GM12892 (cell line): Measurements from ENCODE around the gene PHEX.

Experiments
- DNase-seq: peaks from one replicate; pipeline ENCODE4 v3.0.0; 2011; ENCODE audit not compliant: insufficient read length
- FAIRE-seq: peaks from 2 replicates; lab custom pipeline; 2011; peaks lifted over from hg19 to GRCh38; lab: Jason Lieb, UNC
- POLR2A ChIP-seq: IDR thresholded peaks from 2 replicates; pipeline ENCODE4 v1.6.1; 2011; ENCODE audit warnings: low read depth, low read length, control low read depth
- POLR2AphosphoS5 ChIP-seq: IDR thresholded peaks from 2 replicates; pipeline ENCODE4 v1.6.1; 2011; ENCODE audit warnings: low read depth, low read length, control low read depth
- TAF1 ChIP-seq: IDR thresholded peaks from 2 replicates; pipeline ENCODE4 v1.6.1; 2011; ENCODE audit warnings: low read depth, mild to moderate bottlenecking, control low read depth, low read length, borderline replicate concordance

The PHEX gene

GRCh38 chrX:22021751-22022324, 10.3 kb upstream of the PHEX start:
- DNase-seq (no peak), FAIRE-seq (no peak)
- TF ChIP-seq POLR2AphosphoS5 (no peak), POLR2A (no peak), TAF1 (no peak)

GRCh38 chrX:22024577-22024976, 7.5 kb upstream of the PHEX start:
- TF ChIP-seq POLR2A (no peak), POLR2AphosphoS5 (no peak), TAF1 (no peak)
- FAIRE-seq, result no peak
- DNase-seq, result no peak

GRCh38 chrX:22025751-22026150, 6.4 kb upstream of the PHEX start:
- DNase-seq (no peak), FAIRE-seq (no peak)
- TF ChIP-seq TAF1, result no peak
- no peak for TF ChIP-seq POLR2A
- TF ChIP-seq POLR2AphosphoS5, result no peak

- TF ChIP-seq TAF1 (no peak), POLR2A (no peak), POLR2AphosphoS5 (no peak)
- DNase-seq, result no peak
- no peak for FAIRE-seq
Measured at GRCh38 chrX:22026731-22027130, 5.4 kb upstream of the PHEX start.

GRCh38 chrX:22032506-22032905, 381 bp downstream of the PHEX start:
- no peak for FAIRE-seq
- no peak for DNase-seq
- TF ChIP-seq POLR2AphosphoS5 (no peak), POLR2A (no peak), TAF1 (no peak)

GRCh38 chrX:22033818-22034217, 1.7 kb downstream of the PHEX start:
- no peak for TF ChIP-seq TAF1
- TF ChIP-seq POLR2AphosphoS5, result no peak
- TF ChIP-seq POLR2A, result no peak
- FAIRE-seq, result no peak
- no peak for DNase-seq

- TF ChIP-seq POLR2AphosphoS5, result no peak
- TF ChIP-seq TAF1, result no peak
- TF ChIP-seq POLR2A, result no peak
- DNase-seq (no peak), FAIRE-seq (no peak)
Measured at GRCh38 chrX:22035236-22035635, 3.1 kb downstream of the PHEX start.

- no peak for FAIRE-seq
- no peak for TF ChIP-seq POLR2A
- TF ChIP-seq POLR2AphosphoS5, result no peak
- TF ChIP-seq TAF1, result no peak
- no peak for DNase-seq
Measured at GRCh38 chrX:22037225-22037624, 5.1 kb downstream of the PHEX start.

GRCh38 chrX:22037911-22038537, 5.9 kb downstream of the PHEX start:
- TF ChIP-seq POLR2A (no peak), POLR2AphosphoS5 (no peak), TAF1 (no peak)
- FAIRE-seq (no peak), DNase-seq (no peak)

GRCh38 chrX:22039541-22039940, 7.4 kb downstream of the PHEX start:
- FAIRE-seq (no peak), DNase-seq (no peak)
- TF ChIP-seq POLR2A (no peak), TAF1 (no peak), POLR2AphosphoS5 (no peak)

GRCh38 chrX:22040184-22040583, 8.1 kb downstream of the PHEX start:
- DNase-seq (no peak), FAIRE-seq (no peak)
- TF ChIP-seq POLR2A (no peak), TAF1 (no peak), POLR2AphosphoS5 (no peak)

- FAIRE-seq, result no peak
- no peak for TF ChIP-seq POLR2AphosphoS5
- no peak for TF ChIP-seq POLR2A
- no peak for TF ChIP-seq TAF1
- DNase-seq, result no peak
Measured at GRCh38 chrX:22041907-22042530, 9.9 kb downstream of the PHEX start.

- no peak for FAIRE-seq
- DNase-seq, result no peak
- TF ChIP-seq POLR2A, result no peak
- no peak for TF ChIP-seq TAF1
- no peak for TF ChIP-seq POLR2AphosphoS5
Measured at GRCh38 chrX:22043872-22044271, 11.7 kb downstream of the PHEX start.
